Measurements from ENCODE around the gene PRTG. TPM values are rescaled to one million over a fixed set of nuclear protein-coding genes. Genes with fewer than 3 reads are reported as not detected.
"Not testable (repeated sequence)": the region's sequence is repeated elsewhere in the genome, so short reads cannot be mapped to it uniquely, and the experiment has no call there.

The PRTG gene
- polyA plus RNA-seq, 3 donors, result 12.3 to 13.5 (median 12.7) TPM

DNA sequence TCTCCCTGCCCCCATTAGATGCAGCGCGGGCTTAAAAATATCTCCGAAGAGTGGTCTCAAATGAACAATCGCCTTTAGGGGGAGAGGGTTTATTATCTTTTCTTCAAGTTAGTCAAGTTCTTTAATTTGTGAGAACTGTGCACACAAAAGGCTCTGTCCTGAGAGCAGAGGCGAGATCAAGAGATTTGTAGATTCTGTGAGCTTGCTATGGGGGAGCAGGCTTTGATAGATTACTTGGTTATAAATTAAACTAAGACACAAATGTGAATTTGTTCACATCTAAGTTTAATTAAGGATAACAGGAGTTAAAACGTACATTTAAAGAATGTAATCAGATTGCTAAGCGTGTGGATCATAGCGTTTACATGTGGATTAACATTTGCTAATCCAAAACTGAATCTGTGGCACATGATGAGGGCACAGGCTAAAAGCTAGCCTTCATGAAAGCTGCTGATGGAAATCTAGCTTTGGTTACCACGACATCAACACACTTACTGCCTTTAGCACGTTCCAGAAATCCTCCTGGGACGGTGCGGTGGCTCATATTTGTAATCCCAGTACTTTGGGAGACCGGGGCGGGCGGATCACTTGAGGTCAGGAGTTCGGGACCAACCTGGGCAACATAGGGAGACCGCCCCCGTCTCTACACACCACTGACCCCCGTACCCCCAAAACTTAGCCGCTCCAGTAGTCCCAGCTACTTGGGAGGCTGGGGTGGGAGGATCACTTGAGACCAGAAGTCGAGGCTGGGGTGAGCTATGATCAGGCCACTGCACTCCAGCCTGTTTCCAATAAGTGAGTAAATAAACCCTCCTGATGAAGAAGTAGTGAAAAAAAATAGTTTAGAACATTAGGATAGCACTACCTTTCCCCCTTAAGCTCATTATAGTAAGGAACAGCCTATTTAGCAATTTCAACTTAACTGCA is 1.0 kb upstream of the PRTG start:
- peak in 1 of 3 donors; percentile 48 for DNase-seq (ENCODE audit: low read depth in 3 of 3, low spot score in 2 of 3)

DNA sequence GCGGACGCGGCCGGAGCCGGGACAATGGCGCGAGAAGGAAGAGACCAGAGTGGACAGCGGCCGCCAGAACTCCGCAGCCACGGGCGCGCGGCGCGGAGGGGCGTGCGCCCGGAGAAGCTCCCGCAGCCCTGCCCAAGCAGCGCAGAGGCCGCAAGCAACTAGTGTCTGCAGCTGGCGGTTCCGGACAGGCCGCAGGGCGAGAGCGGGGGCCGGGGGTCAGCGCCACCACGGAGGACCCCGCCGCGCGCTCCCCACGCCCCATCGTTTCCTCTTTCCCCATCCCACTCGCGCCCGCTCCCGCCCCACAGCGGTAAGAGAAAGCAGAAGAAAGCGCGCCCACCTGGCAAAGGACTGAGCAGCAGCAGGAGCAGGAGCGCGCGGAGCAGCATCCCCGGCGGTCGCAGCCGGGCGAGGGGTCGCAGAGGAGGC is 440 bp downstream of the PRTG start:
- DNase-seq (ENCODE audit: low read depth in 3 of 3, low spot score in 2 of 3), result peak; percentile 13 to 31 (median 20)

- DNase-seq (ENCODE audit: low read depth in 3 of 3, low spot score in 2 of 3), result peak; percentile 21 to 25 (median 23)
These were observed 987 bp downstream of the PRTG start for GRCh38 chr15:55741833-55742497.

DNA sequence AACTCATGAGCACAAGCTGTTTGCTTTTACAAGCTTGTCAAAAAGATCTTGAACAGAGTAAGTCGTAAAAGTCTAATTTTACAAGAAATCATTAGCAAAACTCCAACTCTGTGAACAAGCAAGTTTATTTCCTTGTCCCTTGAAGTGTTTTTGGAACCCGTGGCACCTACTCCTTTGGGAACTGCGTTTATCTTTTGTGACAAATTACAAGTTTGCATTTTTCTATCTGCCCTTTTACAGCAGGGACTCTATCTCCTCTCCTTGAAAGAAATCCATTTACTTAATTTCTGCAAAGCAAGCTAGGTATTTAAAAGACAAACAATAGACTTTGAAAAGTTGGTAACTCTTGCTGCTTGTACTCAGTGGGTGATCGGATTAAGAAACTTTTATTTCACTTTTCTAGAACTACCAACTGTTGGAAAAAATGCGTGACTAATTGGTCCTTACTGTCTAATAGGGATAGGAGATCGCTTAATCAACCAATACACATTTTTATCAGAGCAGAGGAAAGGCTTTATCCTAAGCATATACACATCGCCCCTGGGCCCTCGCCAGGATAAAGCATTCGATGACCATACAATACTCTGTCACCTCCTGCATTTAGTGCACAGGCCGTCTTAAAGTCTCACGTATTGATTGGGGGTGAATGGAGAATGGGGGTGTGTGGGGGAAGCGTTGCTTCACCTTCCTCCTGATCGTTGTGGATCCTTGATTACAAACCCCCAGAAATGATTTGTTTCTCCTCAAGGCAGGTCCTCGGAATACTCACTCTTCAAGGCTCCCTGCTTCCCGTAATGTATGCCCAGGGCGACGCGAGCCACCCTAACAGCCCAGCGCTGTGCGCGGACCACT is 1.7 kb downstream of the PRTG start:
- DNase-seq (ENCODE audit: low read depth in 3 of 3, low spot score in 2 of 3), result peak in 1 of 3 donors; percentile 18

- no peak for DNase-seq (ENCODE audit: low read depth in 3 of 3, low spot score in 2 of 3)
These were observed 2.5 kb downstream of the PRTG start for GRCh38 chr15:55740359-55740878.

DNA sequence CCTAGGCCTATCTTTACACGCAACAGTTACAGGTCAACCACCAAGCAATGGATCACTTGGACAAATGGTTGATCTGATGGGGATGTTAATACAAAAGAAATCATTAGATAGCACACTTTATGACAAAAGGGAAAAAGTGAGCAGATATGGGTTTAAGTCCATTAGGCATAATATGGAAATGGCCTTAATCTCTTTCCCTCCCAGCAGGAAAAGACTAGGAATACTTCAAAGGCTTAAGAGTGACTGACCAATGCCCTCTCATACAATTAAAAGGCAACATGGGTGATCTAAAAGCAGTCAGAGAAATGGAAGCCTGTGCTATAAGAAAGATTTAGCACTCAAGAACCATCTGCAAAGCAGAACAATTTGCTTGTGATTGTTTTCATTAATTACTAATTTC is 3.3 kb downstream of the PRTG start:
- DNase-seq (ENCODE audit: low read depth in 3 of 3, low spot score in 2 of 3), result no peak

DNA sequence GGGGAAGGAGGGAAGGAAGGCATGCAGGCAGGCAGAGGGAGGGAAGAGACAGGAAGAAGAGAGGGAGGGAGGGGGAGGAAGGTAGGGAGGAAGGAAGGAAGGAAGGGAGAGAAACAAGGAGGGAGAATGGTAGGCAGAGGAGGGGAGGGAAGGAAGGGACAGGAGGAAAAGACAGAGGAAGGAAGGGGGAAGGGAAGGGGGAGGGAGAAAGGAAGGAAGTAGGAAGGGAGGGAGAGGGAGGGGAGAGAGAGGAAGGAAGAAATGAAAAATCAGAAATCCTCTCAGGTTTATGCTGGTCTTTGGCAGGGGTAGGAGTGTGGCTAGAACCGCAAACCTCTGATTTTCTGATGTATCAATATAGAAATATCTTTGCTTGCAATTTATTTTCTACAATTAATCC is 4.2 kb downstream of the PRTG start:
- DNase-seq (ENCODE audit: low read depth in 3 of 3, low spot score in 2 of 3), result no peak

DNA sequence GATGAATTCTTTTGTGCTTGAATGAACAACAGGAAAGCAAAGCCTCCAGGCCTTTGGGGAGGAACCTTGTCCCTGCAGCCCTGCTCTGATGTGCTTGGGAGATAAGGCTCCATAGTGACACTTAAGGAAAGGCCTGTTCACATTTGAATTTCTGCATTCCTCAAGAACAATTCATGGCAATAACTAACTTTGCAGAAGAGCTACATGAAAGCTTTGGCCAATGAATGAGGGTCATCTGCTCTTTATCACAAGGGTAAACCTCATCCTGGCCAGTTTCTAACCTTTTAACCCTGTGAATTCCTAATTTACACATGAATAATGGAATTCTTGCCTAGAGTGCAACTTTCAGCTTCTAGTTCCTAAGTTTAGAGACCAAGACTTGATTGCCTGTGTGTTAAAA is 5.6 kb downstream of the PRTG start:
- peak in 1 of 3 donors; percentile 19 for DNase-seq (ENCODE audit: low read depth in 3 of 3, low spot score in 2 of 3)

- DNase-seq (ENCODE audit: low read depth in 3 of 3, low spot score in 2 of 3), result peak in 1 of 3 donors; percentile 26
These were observed 6.2 kb downstream of the PRTG start for GRCh38 chr15:55736756-55737155.

- DNase-seq (ENCODE audit: low read depth in 3 of 3, low spot score in 2 of 3), result no peak
These were observed 8.3 kb downstream of the PRTG start for GRCh38 chr15:55734641-55735040.

DNA sequence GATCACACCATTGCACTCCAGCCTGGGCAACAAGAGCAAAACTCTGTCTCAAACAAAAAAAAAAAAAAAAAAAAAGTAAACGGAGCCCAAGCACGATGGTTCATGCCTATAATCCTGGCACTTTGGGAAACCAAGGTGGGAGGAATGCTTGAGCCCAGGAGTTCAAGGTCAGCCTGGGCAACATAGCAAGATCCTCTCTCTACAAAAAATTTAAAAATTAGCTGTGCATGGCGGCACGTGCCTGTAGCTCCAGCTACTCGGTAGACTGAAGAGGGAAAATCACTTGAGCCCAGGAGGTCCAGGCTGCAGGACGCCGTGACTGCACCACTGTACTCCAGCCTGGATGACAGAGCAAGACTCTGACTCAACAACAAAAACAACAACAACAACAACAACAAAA is 9.5 kb downstream of the PRTG start:
- not testable (repeated sequence) for DNase-seq (ENCODE audit: low read depth in 3 of 3, low spot score in 2 of 3)

DNA sequence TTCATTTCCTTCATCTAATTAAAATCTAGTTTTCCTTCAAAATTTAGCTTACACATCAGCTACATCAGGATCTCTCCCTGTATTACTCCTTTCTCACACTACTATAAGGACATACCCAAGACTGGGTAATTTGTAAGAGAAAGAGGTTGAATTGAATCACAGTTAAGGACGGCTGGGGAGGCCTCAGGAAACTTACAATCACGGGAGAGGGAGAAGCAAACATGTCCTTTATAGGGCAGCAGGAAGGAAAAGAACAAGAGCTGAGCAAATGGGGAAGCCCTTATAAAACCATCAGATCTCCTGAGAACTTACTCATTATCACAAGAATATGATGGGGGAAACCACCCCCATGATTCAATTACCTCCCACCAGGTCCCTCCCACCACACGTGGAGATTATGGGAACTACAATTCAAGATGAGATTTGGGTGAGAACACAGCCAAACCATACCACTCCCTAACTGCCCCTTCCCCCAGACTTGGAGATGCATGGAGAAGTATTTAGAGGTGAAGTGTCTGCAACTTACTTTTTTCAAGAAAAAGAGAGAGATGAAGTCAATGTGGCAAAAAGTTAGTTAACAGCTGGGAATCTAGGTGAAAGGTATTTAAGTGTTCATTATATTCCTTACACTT is 21.3 kb downstream of the PRTG start:
- no peak for DNase-seq (ENCODE audit: low read depth in 3 of 3, low spot score in 2 of 3)

- no peak for DNase-seq (ENCODE audit: low read depth in 3 of 3, low spot score in 2 of 3)
These were observed 27.4 kb downstream of the PRTG start for GRCh38 chr15:55715355-55716076.

- DNase-seq (ENCODE audit: low read depth in 3 of 3, low spot score in 2 of 3), result no peak
These were observed 28.9 kb downstream of the PRTG start for GRCh38 chr15:55714064-55714463.

- no peak for DNase-seq (ENCODE audit: low read depth in 3 of 3, low spot score in 2 of 3)
These were observed 30.6 kb downstream of the PRTG start for GRCh38 chr15:55712363-55712762.

DNA sequence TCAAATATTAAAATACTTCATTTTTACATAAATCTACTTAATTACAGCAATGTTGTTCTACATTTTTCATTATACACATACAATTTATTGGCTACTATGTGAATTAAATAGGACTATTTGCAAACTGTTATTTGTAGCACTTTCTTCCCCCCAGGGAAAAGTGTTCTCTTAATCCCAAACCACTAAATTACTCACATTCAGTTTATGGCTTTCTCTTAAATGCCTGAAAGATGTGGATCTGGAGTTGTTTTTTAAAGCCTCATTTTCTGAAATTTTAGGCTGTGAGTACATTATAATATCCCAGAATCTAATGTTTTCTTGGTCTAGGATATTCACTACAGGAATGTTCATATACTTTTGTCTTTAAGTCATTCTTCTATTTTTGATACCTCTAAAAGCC is 32.7 kb downstream of the PRTG start:
- DNase-seq (ENCODE audit: low read depth in 3 of 3, low spot score in 2 of 3), result no peak

DNA sequence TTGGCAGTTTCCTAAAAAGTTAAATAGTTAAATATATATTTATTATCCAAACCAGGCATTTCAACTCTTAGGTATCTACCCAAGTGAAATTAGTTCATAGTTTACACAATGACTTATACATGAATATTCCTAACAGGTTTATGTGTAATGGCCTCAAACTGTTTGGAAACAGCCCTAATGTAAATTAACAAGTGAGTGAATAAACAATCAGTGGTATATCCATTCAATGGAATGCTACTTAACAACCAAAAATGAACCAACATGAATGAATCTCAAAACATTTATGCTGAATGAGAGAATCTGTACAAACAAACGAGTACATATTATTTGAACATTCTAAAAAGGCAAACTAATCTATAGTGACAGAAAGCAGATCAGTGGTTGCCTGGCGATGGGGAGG is 33.5 kb downstream of the PRTG start:
- DNase-seq (ENCODE audit: low read depth in 3 of 3, low spot score in 2 of 3), result no peak

DNA sequence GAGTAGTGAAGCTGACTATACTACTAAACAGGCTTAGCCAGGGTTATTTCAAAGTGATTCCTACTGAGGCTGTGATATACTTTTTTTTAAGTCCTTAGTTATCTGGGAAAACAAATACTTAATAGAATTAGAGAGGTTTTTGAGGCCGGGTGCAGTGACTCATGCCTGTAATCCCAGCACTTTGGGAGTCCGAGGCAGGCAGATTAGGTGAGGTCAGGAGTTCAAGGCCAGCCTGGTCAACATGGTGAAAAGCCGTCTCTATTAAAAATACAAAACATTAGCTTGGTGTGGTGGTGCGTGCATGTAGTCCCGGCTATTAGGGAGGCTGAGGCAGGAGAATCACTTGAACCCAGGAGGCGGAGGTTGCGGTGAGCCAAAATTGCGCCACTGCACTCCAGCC is 34.2 kb downstream of the PRTG start:
- DNase-seq (ENCODE audit: low read depth in 3 of 3, low spot score in 2 of 3), result no peak

- DNase-seq (ENCODE audit: low read depth in 3 of 3, low spot score in 2 of 3), result no peak
These were observed 35.0 kb downstream of the PRTG start for GRCh38 chr15:55707951-55708350.

GRCh38 chr15:55707518-55707917 is 35.4 kb downstream of the PRTG start:
- no peak for DNase-seq (ENCODE audit: low read depth in 3 of 3, low spot score in 2 of 3)
